ENCODE measurements around the gene VTI1B.
"Not testable (repeated sequence)": the region's sequence is repeated elsewhere in the genome, so short reads cannot be mapped to it uniquely, and the experiment has no call there.

VTI1B gene

DNA sequence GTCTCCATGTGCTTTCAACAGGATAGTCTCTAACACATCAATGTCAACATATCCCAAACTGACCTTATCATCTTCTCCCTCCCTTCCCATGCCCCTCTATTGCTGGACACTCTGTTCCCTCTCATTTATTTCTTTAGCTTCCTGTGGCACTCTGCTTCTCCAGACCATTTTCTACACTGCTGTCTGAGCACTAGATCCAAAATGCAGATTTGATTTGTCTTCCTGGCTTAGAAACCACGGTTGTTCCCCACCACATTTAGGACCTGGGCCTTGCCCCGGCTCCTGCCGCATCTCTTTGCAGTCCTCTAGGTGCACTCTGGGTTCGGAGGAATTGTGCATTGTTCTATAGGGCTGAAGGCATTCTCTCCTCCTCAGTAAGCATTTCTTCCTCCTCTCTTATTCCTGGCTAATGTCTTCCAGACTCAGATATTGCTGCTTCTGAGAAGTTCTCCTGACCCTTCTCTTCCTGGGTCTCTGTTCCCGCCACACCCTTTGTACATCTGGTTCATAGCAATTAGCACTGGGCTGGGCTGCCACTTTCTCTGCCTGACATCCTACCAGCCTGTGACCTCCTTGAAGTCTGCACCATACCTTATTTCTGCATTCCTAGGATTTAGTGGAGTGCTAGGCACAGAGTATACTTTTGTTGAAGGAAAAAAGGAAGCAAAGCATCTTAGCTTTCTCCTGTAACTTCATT lies 40.8 kb downstream of the VTI1B start:
- no peak for DNase-seq (ENCODE audit: low read depth)
- TF ChIP-seq, protein P1, sequence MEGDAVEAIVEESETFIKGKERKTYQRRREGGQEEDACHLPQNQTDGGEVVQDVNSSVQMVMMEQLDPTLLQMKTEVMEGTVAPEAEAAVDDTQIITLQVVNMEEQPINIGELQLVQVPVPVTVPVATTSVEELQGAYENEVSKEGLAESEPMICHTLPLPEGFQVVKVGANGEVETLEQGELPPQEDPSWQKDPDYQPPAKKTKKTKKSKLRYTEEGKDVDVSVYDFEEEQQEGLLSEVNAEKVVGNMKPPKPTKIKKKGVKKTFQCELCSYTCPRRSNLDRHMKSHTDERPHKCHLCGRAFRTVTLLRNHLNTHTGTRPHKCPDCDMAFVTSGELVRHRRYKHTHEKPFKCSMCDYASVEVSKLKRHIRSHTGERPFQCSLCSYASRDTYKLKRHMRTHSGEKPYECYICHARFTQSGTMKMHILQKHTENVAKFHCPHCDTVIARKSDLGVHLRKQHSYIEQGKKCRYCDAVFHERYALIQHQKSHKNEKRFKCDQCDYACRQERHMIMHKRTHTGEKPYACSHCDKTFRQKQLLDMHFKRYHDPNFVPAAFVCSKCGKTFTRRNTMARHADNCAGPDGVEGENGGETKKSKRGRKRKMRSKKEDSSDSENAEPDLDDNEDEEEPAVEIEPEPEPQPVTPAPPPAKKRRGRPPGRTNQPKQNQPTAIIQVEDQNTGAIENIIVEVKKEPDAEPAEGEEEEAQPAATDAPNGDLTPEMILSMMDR (IDR thresholded peaks at IDR 0.05; ENCODE audit: insufficient read depth, low read depth, low read length, missing control alignments) = no peak

DNA sequence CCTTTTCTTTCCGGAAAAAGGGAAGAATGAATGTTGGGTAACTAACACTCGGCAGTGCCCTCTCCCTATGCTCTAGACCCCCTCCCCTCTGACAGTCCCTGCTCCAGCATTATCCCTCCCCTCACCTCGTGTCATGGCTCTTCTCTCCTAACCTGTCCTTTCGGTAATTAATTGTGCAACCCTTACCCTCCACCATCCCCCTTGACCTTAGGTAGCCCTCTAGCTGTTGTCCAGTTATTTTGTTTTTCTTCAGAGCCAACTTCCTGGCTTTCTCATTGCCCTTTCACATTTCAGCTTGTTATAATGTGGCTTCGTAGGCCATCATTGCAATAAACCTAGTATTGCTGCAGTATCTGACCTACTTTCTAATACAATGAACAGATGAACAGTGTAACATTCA lies 43.5 kb downstream of the VTI1B start:
- no peak for DNase-seq (ENCODE audit: low read depth)
- no peak overlapping the region for H3K4me3 ChIP-seq (ENCODE audit: low read depth, low read length)
- TF ChIP-seq, protein P1 (IDR thresholded peaks at IDR 0.05; ENCODE audit: insufficient read depth, low read depth, low read length, missing control alignments) = no peak

More for the DNA sequence above, 40.8 kb downstream of the VTI1B start:
- H3K4me3 ChIP-seq (ENCODE audit: low read depth, low read length) = no peak overlapping the region

DNA sequence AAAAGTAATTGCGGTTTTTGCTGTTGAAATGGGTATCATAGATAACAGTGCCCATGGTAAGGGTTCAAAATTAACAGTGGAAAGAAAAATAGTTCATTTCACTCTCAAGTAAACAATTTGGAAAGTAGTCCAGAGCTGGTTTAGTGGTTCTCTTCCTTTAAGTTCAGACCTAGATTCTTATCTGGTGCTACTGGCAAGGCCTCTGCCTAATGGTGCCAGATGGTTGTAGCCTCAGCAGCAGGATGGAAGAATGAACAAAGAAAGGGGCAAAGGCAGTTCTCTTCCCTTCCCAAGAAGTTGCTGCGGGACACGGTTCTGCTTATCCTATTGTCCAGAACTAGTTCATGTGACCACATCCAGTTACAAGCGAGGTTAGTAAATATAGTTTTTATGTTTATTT lies 44.2 kb downstream of the VTI1B start:
- no peak for DNase-seq (ENCODE audit: low read depth)
- no peak overlapping the region for H3K4me3 ChIP-seq (ENCODE audit: low read depth, low read length)
- TF ChIP-seq, protein P1 (IDR thresholded peaks at IDR 0.05; ENCODE audit: insufficient read depth, low read depth, low read length, missing control alignments) = no peak

DNA sequence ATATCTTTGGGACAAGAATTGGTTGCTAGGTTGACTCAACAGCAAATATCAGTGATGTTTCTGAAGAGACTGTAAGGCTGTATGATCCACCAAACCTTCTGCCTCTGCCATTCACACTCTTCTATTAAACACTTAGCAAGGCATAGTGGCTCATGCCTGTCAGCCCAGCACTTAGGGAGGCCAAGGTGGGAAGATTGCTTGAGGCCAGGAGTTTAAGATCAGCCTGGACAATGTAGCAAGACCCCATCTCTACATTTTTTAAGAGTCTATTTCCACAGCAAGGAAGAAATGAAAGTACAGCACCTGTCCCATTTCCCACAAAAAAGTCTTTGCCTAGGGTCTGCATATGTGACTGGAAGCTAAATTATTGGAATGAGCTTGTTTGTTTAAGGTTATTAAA lies 46.9 kb downstream of the VTI1B start:
- TF ChIP-seq, protein P1 (IDR thresholded peaks at IDR 0.05; ENCODE audit: insufficient read depth, low read depth, low read length, missing control alignments) = no peak
- no peak overlapping the region for H3K4me3 ChIP-seq (ENCODE audit: low read depth, low read length)
- no peak for DNase-seq (ENCODE audit: low read depth)

DNA sequence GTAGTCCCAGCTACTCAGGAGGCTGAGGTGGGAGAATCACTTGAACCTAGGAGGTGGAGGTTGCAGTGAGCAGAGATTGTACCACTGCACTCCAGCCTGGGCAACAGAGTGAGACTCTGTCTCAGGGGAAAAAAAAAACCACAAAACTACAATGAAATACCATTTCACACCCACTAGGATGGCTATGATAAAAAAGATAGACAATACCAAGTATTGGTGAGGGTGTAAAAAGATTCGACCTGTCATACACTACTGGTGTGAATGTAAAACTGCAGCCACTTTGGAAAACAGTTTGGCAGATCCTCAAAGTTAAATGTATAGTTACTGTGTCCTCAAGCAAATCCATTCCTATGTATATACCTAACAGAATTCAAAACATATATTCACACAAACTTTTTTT lies 48.3 kb downstream of the VTI1B start:
- DNase-seq (ENCODE audit: low read depth); H3K4me3 ChIP-seq (ENCODE audit: low read depth, low read length): not testable (repeated sequence)

DNA sequence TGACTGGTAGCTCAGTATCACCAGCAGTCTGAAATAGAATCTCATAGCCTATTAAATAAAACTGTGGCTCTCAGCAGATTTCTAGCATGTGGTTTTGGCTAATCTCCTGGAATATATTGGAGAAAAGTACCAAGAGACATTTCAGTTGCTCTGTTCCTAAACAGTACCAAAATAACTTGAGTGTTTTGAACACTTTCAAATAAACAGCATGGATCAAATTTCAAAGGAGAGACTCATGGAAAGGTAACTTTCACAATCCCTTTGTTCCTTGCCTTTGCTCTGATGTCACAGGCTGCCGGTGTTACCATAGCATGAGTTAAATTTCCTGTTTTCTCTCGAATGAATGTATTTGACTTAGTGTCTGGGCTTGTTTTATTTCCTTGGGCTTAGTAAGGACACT lies 51.3 kb downstream of the VTI1B start:
- TF ChIP-seq, protein P1 (IDR thresholded peaks at IDR 0.05; ENCODE audit: insufficient read depth, low read depth, low read length, missing control alignments) = no peak
- no peak for DNase-seq (ENCODE audit: low read depth)
- H3K4me3 ChIP-seq (ENCODE audit: low read depth, low read length) = no peak overlapping the region

DNA sequence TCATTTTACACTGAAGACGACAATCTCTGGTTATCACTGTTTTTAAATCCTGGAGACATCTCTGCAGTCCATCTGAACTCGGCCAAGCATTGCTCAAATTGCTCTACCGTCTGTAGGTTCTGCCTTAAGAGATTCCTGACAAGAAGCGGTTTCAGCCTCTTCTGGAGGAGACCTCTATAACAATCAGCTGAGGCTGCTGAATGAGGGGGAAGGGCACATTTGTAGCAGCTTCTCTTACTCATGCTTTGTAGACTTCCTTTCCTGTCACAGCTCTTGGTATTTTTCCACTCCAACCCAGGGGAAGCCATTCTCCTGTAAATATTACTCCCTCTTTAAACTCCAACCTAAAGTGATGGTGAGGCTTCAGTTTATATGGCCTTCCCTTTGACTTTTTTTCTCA lies 51.8 kb downstream of the VTI1B start:
- no peak overlapping the region for H3K4me3 ChIP-seq (ENCODE audit: low read depth, low read length)
- TF ChIP-seq, protein P1 (IDR thresholded peaks at IDR 0.05; ENCODE audit: insufficient read depth, low read depth, low read length, missing control alignments) = no peak
- no peak for DNase-seq (ENCODE audit: low read depth)

All from GM12865 (cell line).